DND-41 (cell line): ENCODE data around the gene SPACA6.

ENCODE experiments used
- ATAC-seq: fragments of 200-7000 bp; cut with Tn5 transposase; 3 replicates; pipeline ENCODE4 v1.9.1; 2021; ENCODE audit warnings: low read depth; ENCODE audit not compliant: insufficient read depth
- DNase-seq: peaks from one replicate; pipeline ENCODE4 v3.0.0-alpha.2; 2020
- H2AFZ ChIP-seq: 2 replicates; pipeline ENCODE4 v1.6.0; 2012; ENCODE audit warnings: low read depth, low read length
- H3K27ac ChIP-seq: 2 replicates; pipeline ENCODE4 v1.5.1; 2012; ENCODE audit warnings: low read length, inconsistent platforms
- H3K27me3 ChIP-seq: fragments of 200-600 bp; sonication (generic); 2 replicates; pipeline ENCODE4 v1.6.0; 2012; ENCODE audit warnings: low read length, mild to moderate bottlenecking, inconsistent platforms; ENCODE audit not compliant: insufficient read depth, poor library complexity
- H3K36me3 ChIP-seq: 2 replicates; pipeline ENCODE4 v1.5.1; 2012; ENCODE audit warnings: low read length, inconsistent platforms; ENCODE audit not compliant: insufficient read depth
- H3K4me1 ChIP-seq: 2 replicates; pipeline ENCODE4 v1.5.1; 2012; ENCODE audit warnings: mild to moderate bottlenecking, low read length; ENCODE audit not compliant: insufficient read depth
- H3K4me2 ChIP-seq: 2 replicates; pipeline ENCODE4 v1.6.0; 2012; ENCODE audit warnings: mild to moderate bottlenecking, moderate library complexity, low read length, inconsistent platforms; ENCODE audit not compliant: insufficient read depth
- H3K4me3 ChIP-seq, 2 experiments: fragments of 200-600 bp in 1 of 2; shearing (Covaris generic) in 1 of 2; 2 replicates each; pipeline ENCODE4 v1.5.1; 2012 to 2016; ENCODE audit warnings: inconsistent platforms in 2 of 2, low read length in 2 of 2, mild to moderate bottlenecking in 2 of 2, low read depth in 1 of 2, moderate library complexity in 1 of 2
- H3K79me2 ChIP-seq: 2 replicates; pipeline ENCODE4 v1.6.0; 2012; ENCODE audit warnings: low read length, inconsistent platforms; ENCODE audit not compliant: insufficient read depth
- H3K9ac ChIP-seq: 2 replicates; pipeline ENCODE4 v1.6.0; 2012; ENCODE audit warnings: low read depth, mild to moderate bottlenecking, inconsistent platforms, low read length, moderate library complexity
- H3K9me3 ChIP-seq: 2 replicates; pipeline ENCODE4 v1.5.1; 2012; ENCODE audit warnings: low read length, moderate library complexity, mild to moderate bottlenecking, inconsistent platforms; ENCODE audit not compliant: insufficient read depth, severe bottlenecking
- H4K20me1 ChIP-seq: 2 replicates; pipeline ENCODE4 v1.6.0; 2012; ENCODE audit warnings: low read length; ENCODE audit not compliant: insufficient read depth
- EZH2 ChIP-seq: IDR thresholded peaks from 3 replicates; pipeline ENCODE4 v1.6.1; 2012; ENCODE audit warnings: borderline replicate concordance, low read depth, mild to moderate bottlenecking, moderate library complexity, low read length, inconsistent platforms; ENCODE audit not compliant: severe bottlenecking
- TF ChIP-seq, protein P1 (sequence below): IDR thresholded peaks from 2 replicates; pipeline ENCODE4 v1.5.1; 2012; ENCODE audit warnings: borderline replicate concordance, low read length, moderate library complexity, mild to moderate bottlenecking; ENCODE audit not compliant: poor library complexity, severe bottlenecking; ENCODE audit errors: extremely low read depth

SPACA6 gene

GRCh38 chr19:51702825-51703574 is 9.9 kb downstream of the SPACA6 start:
- H2AFZ ChIP-seq, result peak overlapping the region; percentile 81; the same call in 1 of the 2 replicates

DNA sequence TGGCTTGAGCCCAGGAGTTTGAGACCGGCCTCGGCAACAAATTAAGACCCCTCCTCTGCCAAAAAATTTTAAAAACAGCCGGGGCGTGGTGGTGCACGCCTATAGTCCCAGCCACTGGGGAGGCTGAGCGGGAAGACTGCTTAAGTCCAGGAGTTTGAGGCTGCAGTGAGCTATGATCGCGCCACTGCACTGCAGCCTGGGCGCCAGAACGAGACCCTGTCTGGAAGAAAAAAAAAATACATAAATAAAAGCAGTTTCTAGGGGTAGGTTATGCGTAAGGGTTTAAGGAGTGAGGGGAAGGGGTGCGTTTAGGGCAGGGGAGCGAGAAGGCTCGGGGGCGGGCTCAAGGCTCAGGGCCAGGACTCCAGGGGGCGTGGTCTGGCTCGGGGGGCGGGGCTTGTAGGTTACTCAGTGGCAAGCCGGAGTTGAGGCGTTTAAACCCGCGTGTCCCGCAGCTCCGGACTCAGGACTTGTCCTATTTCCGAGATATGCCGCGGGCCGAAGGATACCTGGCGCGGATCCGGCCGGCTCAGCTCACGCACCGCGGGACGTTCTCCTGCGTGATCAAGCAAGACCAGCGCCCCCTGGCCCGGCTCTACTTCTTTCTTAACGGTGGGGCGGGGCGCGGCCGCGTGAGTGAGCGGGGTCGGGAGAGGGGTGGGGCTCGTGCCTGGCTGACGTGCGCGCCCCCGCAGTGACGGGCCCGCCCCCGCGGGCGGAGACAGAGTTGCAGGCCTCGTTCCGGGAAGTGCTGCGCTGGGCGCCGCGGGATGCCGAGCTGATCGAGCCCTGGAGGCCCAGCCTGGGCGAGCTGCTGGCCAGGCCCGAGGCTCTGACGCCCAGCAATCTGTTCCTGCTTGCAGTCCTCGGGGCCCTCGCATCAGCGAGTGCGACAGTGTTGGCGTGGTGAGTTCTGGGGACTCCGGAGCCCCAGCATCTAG is 10.7 kb downstream of the SPACA6 start:
- Histone ChIP-seq H3K79me2 (peaks cover 12% of the 10 kb centered on the region), H3K9ac (peak overlapping the region; percentile 82), H3K4me3 (peak overlapping the region; percentile 60 to 77; a peak in 3 of 4 replicates), H3K27ac (peak overlapping the region; percentile 88), H3K27me3 (no peaks in the 10 kb centered on the region), H3K36me3 (peaks cover 7% of the 10 kb centered on the region; the same call in 1 of the 2 replicates), H2AFZ (peak overlapping the region; percentile 87), H4K20me1 (no peaks in the 10 kb centered on the region), H3K4me1 (peaks cover 15% of the 10 kb centered on the region), H3K4me2 (peak overlapping the region; percentile 72), H3K9me3 (no peaks in the 10 kb centered on the region)
- DNase-seq (peak; percentile 97), ATAC-seq (peak; percentile 92)
- no peak for TF ChIP-seq EZH2
- TF ChIP-seq, protein P1, sequence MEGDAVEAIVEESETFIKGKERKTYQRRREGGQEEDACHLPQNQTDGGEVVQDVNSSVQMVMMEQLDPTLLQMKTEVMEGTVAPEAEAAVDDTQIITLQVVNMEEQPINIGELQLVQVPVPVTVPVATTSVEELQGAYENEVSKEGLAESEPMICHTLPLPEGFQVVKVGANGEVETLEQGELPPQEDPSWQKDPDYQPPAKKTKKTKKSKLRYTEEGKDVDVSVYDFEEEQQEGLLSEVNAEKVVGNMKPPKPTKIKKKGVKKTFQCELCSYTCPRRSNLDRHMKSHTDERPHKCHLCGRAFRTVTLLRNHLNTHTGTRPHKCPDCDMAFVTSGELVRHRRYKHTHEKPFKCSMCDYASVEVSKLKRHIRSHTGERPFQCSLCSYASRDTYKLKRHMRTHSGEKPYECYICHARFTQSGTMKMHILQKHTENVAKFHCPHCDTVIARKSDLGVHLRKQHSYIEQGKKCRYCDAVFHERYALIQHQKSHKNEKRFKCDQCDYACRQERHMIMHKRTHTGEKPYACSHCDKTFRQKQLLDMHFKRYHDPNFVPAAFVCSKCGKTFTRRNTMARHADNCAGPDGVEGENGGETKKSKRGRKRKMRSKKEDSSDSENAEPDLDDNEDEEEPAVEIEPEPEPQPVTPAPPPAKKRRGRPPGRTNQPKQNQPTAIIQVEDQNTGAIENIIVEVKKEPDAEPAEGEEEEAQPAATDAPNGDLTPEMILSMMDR, result peak; percentile 61

More at GRCh38 chr19:51702825-51703574, 9.9 kb downstream of the SPACA6 start:
- H3K36me3 ChIP-seq, result peaks cover 7% of the 10 kb centered on the region; the same call in 1 of the 2 replicates
- TF ChIP-seq, protein P1, result no peak
- TF ChIP-seq EZH2, result no peak
- DNase-seq (no peak), ATAC-seq (no peak)
- 0 out of 4 replicates have a peak overlapping the region, but pooled peaks of 1 of the 2 experiments have one; percentile 77 for H3K4me3 ChIP-seq
- peaks cover 12% of the 10 kb centered on the region for H3K79me2 ChIP-seq
- peaks cover 15% of the 10 kb centered on the region for H3K4me1 ChIP-seq
- H3K9ac ChIP-seq, result peak overlapping the region; percentile 82; the same call in 1 of the 2 replicates
- H3K9me3 ChIP-seq, result no peaks in the 10 kb centered on the region
- H3K4me2 ChIP-seq, result peak overlapping the region; percentile 72
- H3K27me3 ChIP-seq, result no peaks in the 10 kb centered on the region
- no peak overlapping the region for H3K27ac ChIP-seq
- no peaks in the 10 kb centered on the region for H4K20me1 ChIP-seq

- Histone ChIP-seq H4K20me1 (no peaks in the 10 kb centered on the region), H3K36me3 (peaks cover 7% of the 10 kb centered on the region; the same call in 1 of the 2 replicates), H3K79me2 (peaks cover 12% of the 10 kb centered on the region), H3K9ac (peak overlapping the region; percentile 82), H3K4me2 (peak overlapping the region; percentile 72), H3K27me3 (peaks cover 1% of the 10 kb centered on the region), H3K9me3 (no peaks in the 10 kb centered on the region), H2AFZ (peak overlapping the region; percentile 87), H3K4me3 (peak overlapping the region; percentile 60 to 77; a peak in 3 of 4 replicates), H3K27ac (peak overlapping the region; percentile 88), H3K4me1 (peaks cover 15% of the 10 kb centered on the region)
- DNase-seq (no peak), ATAC-seq (no peak)
- TF ChIP-seq, protein P1, result no peak
- no peak for TF ChIP-seq EZH2
Measured at GRCh38 chr19:51704626-51705025, 11.5 kb downstream of the SPACA6 start.
